T-helper 22 cell (primary cell): ENCODE data around the gene PTPN4.
"Not testable (repeated sequence)": the region's sequence is repeated elsewhere in the genome, so short reads cannot be mapped to it uniquely, and the experiment has no call there.

Experiments
- DNase-seq: peaks from one replicate; pipeline ENCODE4 v3.0.0-alpha.2; 2020; ENCODE audit warnings: low read depth

PTPN4 gene

GRCh38 chr2:119941981-119942513 lies 182.3 kb downstream of the PTPN4 start:
- DNase-seq: no peak

GRCh38 chr2:119943058-119943457 lies 183.3 kb downstream of the PTPN4 start:
- DNase-seq: no peak

- no peak for DNase-seq
Observed at GRCh38 chr2:119947535-119947934, 187.8 kb downstream of the PTPN4 start.

- no peak for DNase-seq
Observed at GRCh38 chr2:119950966-119951365, 191.2 kb downstream of the PTPN4 start.

- no peak for DNase-seq
Observed at GRCh38 chr2:119958670-119959268, 199.0 kb downstream of the PTPN4 start.

- DNase-seq: no peak
Observed at GRCh38 chr2:119960821-119961220, 201.1 kb downstream of the PTPN4 start.

- no peak for DNase-seq
Observed at GRCh38 chr2:119981896-119982295, 222.2 kb downstream of the PTPN4 start.

GRCh38 chr2:119982506-119982905 lies 222.8 kb downstream of the PTPN4 start:
- no peak for DNase-seq

GRCh38 chr2:119983108-119983507 lies 223.4 kb downstream of the PTPN4 start:
- no peak for DNase-seq

- DNase-seq: no peak
Observed at GRCh38 chr2:119996148-119996547, 236.4 kb downstream of the PTPN4 start.

- not testable (repeated sequence) for DNase-seq
Observed at GRCh38 chr2:119996896-119997891, 237.5 kb downstream of the PTPN4 start.

- DNase-seq: no peak
Observed at GRCh38 chr2:120001471-120001870, 241.7 kb downstream of the PTPN4 start.

- DNase-seq: no peak
Observed at GRCh38 chr2:120004254-120004653, 244.5 kb downstream of the PTPN4 start.

- DNase-seq: no peak
Observed at GRCh38 chr2:120005834-120006521, 246.3 kb downstream of the PTPN4 start.

- no peak for DNase-seq
Observed at GRCh38 chr2:120007851-120008250, 248.1 kb downstream of the PTPN4 start.

GRCh38 chr2:120012363-120012762 lies 252.6 kb downstream of the PTPN4 start:
- DNase-seq: no peak

GRCh38 chr2:120012771-120013596 lies 253.3 kb downstream of the PTPN4 start, which contains the start of gene EPB41L5:
TSS of gene EPB41L5 (plus strand) at chr2:120013077. CDS start at chr2:120019085, 6,008 bp downstream.
- DNase-seq: peak; percentile 66

- DNase-seq: no peak
Observed at GRCh38 chr2:120013597-120014223, 254.0 kb downstream of the PTPN4 start.

GRCh38 chr2:120014226-120014980 lies 254.7 kb downstream of the PTPN4 start:
- DNase-seq: no peak

GRCh38 chr2:120016800-120017199 lies 257.1 kb downstream of the PTPN4 start:
- DNase-seq: no peak
